NCI-H1417 (cell line): ENCODE data around the gene ST6GAL2.

Experiments used
- DNase-seq, 3 experiments: peaks; one replicate each; lab custom pipeline; 2025; lab: John Stamatoyannopoulos, UW

The ST6GAL2 gene

GRCh38 chr2:106827158-106827557 lies 58.8 kb downstream of the ST6GAL2 start:
- no peak for DNase-seq

GRCh38 chr2:106825161-106825560 lies 60.8 kb downstream of the ST6GAL2 start:
- DNase-seq, result no peak

- no peak for DNase-seq
Measured at GRCh38 chr2:106816974-106817373, 69.0 kb downstream of the ST6GAL2 start.

GRCh38 chr2:106812841-106813240 lies 73.1 kb downstream of the ST6GAL2 start:
- DNase-seq, result no peak

- DNase-seq, result no peak
Measured at GRCh38 chr2:106812383-106812782, 73.6 kb downstream of the ST6GAL2 start.

GRCh38 chr2:106805716-106806115 lies 80.3 kb downstream of the ST6GAL2 start:
- DNase-seq, result no peak

- no peak for DNase-seq
Measured at GRCh38 chr2:106804161-106804560, 81.8 kb downstream of the ST6GAL2 start.

- DNase-seq, result no peak
Measured at GRCh38 chr2:106800976-106801655, 84.9 kb downstream of the ST6GAL2 start.

GRCh38 chr2:106800180-106800579 lies 85.8 kb downstream of the ST6GAL2 start:
- DNase-seq, result no peak

- DNase-seq, result no peak
Measured at GRCh38 chr2:106798826-106799552, 87.0 kb downstream of the ST6GAL2 start.

GRCh38 chr2:106797494-106797893 lies 88.5 kb downstream of the ST6GAL2 start:
- no peak for DNase-seq

GRCh38 chr2:106792671-106793070 lies 93.3 kb downstream of the ST6GAL2 start:
- DNase-seq, result no peak

- no peak for DNase-seq
Measured at GRCh38 chr2:106789185-106789584, 96.8 kb downstream of the ST6GAL2 start.

GRCh38 chr2:106782681-106783080 lies 103.3 kb downstream of the ST6GAL2 start:
- DNase-seq, result no peak

GRCh38 chr2:106781196-106781595 lies 104.8 kb downstream of the ST6GAL2 start:
- DNase-seq, result no peak

GRCh38 chr2:106771811-106772210 lies 114.2 kb downstream of the ST6GAL2 start:
- no peak for DNase-seq

GRCh38 chr2:106770986-106771385 lies 115.0 kb downstream of the ST6GAL2 start:
- DNase-seq, result no peak

- DNase-seq, result no peak
Measured at GRCh38 chr2:106764614-106765013, 121.4 kb downstream of the ST6GAL2 start.

GRCh38 chr2:106759966-106760365 lies 126.0 kb downstream of the ST6GAL2 start:
- DNase-seq, result no peak

- no peak for DNase-seq
Measured at GRCh38 chr2:106758901-106759497, 127.0 kb downstream of the ST6GAL2 start.
